Activated CD8-positive, alpha-beta memory T cell treated with anti-CD3 and anti-CD28 coated beads, Interleukin-2, amount 50 U/mL, for 24 hours (primary cell): ENCODE data around the gene DUSP15.
"Not testable (repeated sequence)": the region's sequence is repeated elsewhere in the genome, so short reads cannot be mapped to it uniquely, and the experiment has no call there.

Source experiments
- DNase-seq: peaks from one replicate; pipeline ENCODE4 v3.0.0-alpha.2; 2020; ENCODE audit errors: extremely low read depth

Gene DUSP15

GRCh38 chr20:31839782-31840487, 30.4 kb downstream of the DUSP15 start:
- DNase-seq: no peak

GRCh38 chr20:31838646-31839292, 31.6 kb downstream of the DUSP15 start:
- DNase-seq: no peak

- DNase-seq: no peak
Measured at GRCh38 chr20:31837896-31838397, 32.4 kb downstream of the DUSP15 start.

GRCh38 chr20:31836853-31837608, 33.3 kb downstream of the DUSP15 start:
- DNase-seq: no peak

- no peak for DNase-seq
Measured at GRCh38 chr20:31835977-31836852, 34.1 kb downstream of the DUSP15 start.

- DNase-seq: no peak
Measured at GRCh38 chr20:31835554-31835953, 34.8 kb downstream of the DUSP15 start.

GRCh38 chr20:31833931-31834521, 36.3 kb downstream of the DUSP15 start:
- DNase-seq: no peak

GRCh38 chr20:31833130-31833930, 37.0 kb downstream of the DUSP15 start:
- peak; percentile 10 for DNase-seq

- DNase-seq: no peak
Measured at GRCh38 chr20:31831771-31832306, 38.5 kb downstream of the DUSP15 start.

GRCh38 chr20:31831211-31831610, 39.1 kb downstream of the DUSP15 start:
- DNase-seq: no peak

GRCh38 chr20:31830406-31830981, 39.8 kb downstream of the DUSP15 start:
- DNase-seq: no peak

- DNase-seq: no peak
Measured at GRCh38 chr20:31829731-31830130, 40.6 kb downstream of the DUSP15 start.

GRCh38 chr20:31828016-31828415, 42.3 kb downstream of the DUSP15 start:
- not testable (repeated sequence) for DNase-seq

GRCh38 chr20:31827059-31827458, 43.3 kb downstream of the DUSP15 start:
- no peak for DNase-seq

- no peak for DNase-seq
Measured at GRCh38 chr20:31826074-31826473, 44.3 kb downstream of the DUSP15 start.

- DNase-seq: no peak
Measured at GRCh38 chr20:31824554-31825313, 45.6 kb downstream of the DUSP15 start.

- DNase-seq: no peak
Measured at GRCh38 chr20:31824125-31824485, 46.2 kb downstream of the DUSP15 start.

GRCh38 chr20:31823360-31824124, 46.8 kb downstream of the DUSP15 start:
- no peak for DNase-seq
